ENCODE data around the gene RANBP10.
"Not testable (repeated sequence)": the region's sequence is repeated elsewhere in the genome, so short reads cannot be mapped to it uniquely, and the experiment has no call there.

RANBP10 gene

GRCh38 chr16:67699265-67699664 is 107.1 kb downstream of the RANBP10 start:
- DNase-seq = peak in 1 of 10 donors; percentile 56
- intact Hi-C loops (cut with DNase I) = no loop called here

DNA sequence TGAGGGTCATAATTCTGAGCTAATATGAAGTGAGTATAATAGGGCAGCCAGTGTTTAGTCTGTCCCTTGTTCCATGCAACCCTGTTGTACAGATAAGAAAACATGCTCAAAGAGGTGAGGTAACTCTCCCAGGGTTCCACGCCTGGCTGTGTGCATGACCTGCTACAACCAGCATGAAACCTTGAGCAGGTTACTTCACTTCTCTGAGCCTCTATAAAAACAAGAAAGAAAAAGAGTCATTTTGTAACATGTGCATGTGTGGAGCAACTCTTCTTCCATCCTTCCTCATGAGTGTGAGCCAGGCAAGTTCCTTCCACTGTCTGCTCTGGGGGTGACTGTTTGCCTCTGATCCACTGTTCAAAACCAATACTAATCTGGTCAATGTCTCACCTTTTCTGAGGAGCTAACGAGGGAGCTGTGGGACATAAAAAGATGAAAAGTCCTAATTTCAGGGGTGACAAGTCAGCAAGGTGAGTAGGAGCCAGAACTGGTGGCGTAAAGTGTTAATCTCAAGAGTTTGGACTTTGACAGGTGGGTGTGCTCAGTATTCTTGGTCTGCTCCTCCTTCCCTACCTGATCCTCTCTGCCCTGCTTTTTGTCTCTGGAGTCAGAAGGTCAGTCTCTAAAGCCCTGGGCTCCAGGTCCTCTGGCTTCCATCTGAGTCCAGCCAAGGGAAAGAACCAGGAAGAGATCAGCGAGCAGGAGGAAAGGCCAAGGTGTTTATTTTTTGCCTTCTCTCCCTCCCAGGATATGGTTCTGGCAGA is 108.8 kb downstream of the RANBP10 start:
- intact Hi-C loops (cut with DNase I) = no loop called here

GRCh38 chr16:67694611-67695010 is 111.7 kb downstream of the RANBP10 start:
- intact Hi-C loops (cut with DNase I) = no loop called here
- no peak for DNase-seq

More for the DNA sequence above, 108.8 kb downstream of the RANBP10 start:
- peak in 1 of 10 donors; percentile 7 for DNase-seq

DNA sequence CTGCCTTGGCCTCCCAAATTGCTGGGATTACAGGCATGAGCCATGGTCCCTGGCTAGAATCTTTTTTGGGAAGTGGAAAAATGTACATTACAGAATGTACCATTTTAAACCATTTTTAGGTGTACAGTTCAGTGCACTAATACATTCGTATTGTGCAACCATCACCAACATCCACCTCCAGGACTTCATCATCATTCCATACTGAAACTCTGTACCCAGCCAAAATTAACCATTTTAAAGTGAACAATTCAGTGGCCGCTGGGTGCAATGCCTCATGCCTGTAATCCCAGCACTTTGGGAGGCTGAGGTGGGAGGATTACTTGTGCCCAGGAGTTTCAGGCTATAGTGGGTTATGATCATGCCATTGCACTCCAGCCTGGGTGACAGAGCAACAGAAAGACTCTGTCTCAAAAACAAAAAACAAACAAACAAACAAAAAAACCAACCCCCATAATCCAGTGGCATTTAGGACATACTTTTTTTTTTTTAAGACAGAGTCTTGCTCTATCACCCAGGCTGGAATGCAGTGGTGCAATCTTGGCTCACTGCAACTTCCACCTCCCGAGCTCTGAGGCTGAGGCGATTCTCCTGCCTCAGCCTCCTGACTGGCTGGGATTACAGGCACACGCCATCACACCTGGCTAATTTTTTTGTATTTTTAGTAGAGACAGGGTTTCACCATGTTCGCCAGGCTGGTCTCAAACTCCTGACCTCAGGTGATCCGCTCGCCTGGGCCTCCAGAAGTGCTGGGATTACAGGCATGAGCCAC is 112.7 kb downstream of the RANBP10 start:
- intact Hi-C loops (cut with DNase I) = not testable (repeated sequence)
- peak in 1 of 10 donors; percentile 12 for DNase-seq

GRCh38 chr16:67685388-67686112 is 120.8 kb downstream of the RANBP10 start:
- DNase-seq = peak in 3 of 10 donors; percentile 39 to 78 (median 57)
- intact Hi-C loops (cut with DNase I) = no loop called here

DNA sequence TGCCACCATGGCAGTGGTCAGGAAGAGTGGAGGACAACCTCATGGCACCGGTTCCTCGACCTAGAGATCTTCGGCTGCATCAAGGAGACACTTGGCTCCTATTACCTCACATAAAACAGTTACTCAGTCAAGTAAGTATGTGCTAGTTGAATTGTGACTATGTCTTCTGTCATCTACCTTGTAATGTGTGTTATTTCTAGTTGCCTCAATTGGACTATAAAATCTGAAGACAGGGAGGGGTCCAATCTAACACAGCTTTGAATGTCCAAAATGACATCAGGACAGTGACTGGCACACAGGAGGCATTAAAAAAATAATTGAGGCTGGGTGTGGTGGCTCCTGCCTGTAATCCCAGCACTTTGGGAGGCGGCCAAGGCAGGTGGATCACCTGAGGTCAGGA is 122.6 kb downstream of the RANBP10 start:
- intact Hi-C loops (cut with DNase I) = no loop called here
- DNase-seq = peak in 3 of 10 donors; percentile 9 to 44 (median 10)

DNA sequence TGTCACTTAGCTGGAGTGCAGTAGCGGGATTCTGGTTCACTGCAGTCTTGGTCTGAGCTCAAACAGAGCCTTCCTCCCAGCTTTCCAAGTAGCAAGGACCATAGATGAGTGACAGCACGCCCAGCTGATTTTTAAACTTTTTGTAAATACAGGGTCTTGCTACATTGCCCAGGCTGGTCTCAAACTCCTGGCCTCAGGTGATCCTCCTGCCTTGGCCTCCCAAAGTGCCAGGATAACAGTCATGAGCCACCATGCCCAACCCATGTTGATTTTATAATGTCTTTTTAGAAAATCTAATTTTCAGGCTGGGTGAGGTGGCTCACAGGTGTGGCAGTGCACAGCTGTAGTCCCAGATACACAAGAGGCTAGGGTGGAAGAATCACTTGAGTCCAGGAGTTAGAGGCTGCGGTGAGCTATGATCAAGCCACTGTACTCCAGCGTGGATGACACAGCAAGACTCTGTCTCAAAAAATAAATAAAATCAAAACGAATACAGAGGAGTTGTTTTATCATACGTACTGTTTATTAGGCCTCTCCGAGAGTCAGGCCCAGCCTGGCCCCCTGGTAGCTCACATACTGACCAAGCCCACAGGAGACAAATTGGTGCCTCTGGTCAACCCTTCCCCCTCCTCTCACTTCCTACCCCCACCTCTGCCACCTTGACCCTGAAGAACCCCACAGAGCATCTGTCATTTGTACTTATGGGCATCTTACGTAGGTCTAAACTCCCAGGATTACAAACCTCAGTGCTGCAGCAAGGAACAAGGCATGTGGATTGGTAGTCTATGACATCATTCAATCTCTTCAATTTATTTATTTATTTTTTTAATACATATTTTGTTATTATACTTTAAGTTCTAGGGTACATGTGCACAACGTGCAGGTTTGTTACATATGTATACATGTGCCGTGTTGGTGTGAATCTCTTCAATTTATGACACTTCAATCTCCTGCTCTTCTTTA is 126.1 kb downstream of the RANBP10 start:
- peak in 3 of 10 donors; percentile 10 to 57 (median 29) for DNase-seq
- intact Hi-C loops (cut with DNase I) = loop anchor here (10.0 kb wide), 2 partner anchors 125 to 245 kb away; partner anchors contain the start of genes RANBP10 and TSNAXIP1

DNA sequence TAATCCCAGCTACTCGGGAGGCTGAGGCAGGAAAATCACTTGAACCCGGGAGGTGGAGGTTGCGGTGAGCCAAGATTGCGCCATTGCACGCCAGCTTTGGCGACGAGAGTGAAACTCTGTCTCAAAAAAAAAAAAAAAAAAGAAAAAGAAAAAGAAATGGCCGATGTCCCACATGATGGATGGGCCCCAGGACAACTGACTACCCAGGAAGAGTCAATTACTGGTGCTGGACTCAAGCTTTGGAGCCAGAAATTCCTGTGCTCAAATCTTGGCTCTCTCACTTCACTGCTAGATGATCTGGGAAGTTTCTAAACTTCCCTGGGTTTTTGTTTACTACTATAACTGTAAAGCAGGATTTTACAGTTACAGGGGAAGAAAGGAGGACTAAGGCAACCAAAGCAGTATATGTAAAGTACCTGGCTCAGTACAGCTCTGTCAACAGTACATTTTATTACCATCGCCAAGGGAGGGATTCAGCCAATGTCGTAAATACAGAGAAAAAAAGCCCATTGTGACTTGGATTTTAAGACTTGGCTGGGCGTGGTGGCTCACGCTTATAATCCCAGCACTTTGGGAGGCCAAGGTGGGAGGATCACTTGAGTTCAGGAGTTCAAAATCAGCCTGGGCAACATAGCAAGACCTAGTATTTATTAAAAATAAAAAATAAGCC is 127.9 kb downstream of the RANBP10 start:
- DNase-seq = peak in 2 of 10 donors; percentile 12 to 14
- intact Hi-C loops (cut with DNase I) = loop anchor here (10.0 kb wide), 2 partner anchors 126 to 246 kb away; partner anchors contain the start of genes RANBP10 and TSNAXIP1

DNA sequence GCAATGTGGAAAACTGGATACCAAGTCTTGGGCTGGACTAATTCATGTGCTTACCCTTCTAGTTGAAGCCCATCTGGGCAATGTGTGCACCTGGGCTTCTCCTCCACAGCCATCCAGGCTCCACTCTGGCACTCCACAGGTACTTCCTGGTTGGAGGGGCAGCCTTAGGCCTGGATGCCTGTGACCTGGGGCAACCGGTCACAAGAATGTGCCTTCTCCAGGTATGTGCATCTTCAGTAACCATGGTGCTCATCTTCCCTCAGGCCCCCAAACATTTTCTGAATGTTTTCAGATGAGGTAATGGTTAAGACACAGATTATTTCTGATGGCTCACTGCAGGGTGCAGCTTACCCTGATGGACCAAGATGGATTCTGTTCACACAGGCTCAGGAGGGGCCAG is 128.6 kb downstream of the RANBP10 start:
- intact Hi-C loops (cut with DNase I) = loop anchor here (10.0 kb wide), 2 partner anchors 127 to 247 kb away; partner anchors contain the start of genes RANBP10 and TSNAXIP1
- peak in 3 of 10 donors; percentile 13 to 40 (median 30) for DNase-seq

DNA sequence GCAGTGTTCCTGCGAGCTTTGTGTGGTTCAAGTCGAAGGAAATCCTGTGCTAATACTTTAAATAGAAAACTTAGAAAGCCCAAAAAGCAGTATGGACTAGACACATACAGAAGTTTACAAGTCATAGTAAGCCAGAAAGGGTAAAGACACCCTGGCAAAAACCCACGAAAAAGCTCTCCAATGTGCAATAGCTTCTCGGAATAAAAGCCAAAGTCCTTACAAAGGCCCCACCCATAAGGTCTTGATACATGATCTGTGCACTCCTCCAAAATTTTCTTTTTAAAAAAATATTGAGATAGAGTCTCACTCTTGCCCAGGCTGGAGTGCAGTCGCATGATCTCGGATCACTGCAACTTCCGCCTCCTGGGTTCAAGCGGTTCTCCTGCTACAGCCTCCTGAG is 129.4 kb downstream of the RANBP10 start:
- intact Hi-C loops (cut with DNase I) = loop anchor here (10.0 kb wide), 2 partner anchors 128 to 248 kb away; partner anchors contain the start of genes RANBP10 and TSNAXIP1
- peak in 2 of 10 donors; percentile 12 to 33 for DNase-seq

DNA sequence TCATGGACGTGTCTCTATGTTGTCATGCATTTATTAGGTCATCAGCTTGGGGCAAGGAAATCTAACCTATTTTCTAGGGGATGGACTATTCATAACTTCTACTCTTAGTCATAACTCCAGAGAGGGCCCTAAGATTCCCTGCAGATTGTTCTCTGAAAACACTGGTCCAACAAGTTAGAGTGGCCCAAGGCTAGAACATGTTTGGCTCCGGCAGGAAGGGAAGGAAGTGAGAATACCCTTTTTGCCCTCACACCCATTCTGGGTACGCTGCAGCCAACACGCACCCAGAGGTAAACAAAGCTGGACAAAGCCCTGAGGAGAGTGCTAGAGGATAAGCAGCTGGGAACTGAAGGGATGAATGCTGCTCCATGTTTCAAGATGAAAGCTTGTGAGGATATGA is 129.8 kb downstream of the RANBP10 start:
- intact Hi-C loops (cut with DNase I) = loop anchor here (10.0 kb wide), 2 partner anchors 128 to 248 kb away; partner anchors contain the start of genes RANBP10 and TSNAXIP1

DNA sequence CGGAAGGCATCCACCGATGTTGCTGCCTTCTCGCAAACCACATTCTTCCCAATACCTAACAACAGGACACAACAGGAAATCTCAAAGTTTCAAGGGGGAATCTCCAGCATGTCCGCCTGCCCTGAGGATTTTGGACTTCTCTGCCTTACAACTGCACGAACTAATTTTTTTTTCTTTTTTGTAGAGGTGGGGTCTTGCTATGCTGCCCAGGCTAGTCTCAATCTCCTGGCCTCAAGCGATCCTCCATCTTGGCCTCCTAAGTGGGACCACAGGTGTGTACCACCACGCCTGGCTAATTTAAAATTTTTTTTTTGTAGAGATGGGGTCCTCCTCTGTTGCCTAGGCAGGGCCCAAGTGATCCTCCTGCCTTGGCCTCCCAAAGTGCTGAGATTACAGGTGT is 130.4 kb downstream of the RANBP10 start:
- intact Hi-C loops (cut with DNase I) = loop anchor here (10.0 kb wide), 2 partner anchors 129 to 249 kb away; partner anchors contain the start of genes RANBP10 and TSNAXIP1
- no peak for DNase-seq

More for the DNA sequence above, 129.8 kb downstream of the RANBP10 start:
- peak in 2 of 10 donors; percentile 1 to 8 for DNase-seq

DNA sequence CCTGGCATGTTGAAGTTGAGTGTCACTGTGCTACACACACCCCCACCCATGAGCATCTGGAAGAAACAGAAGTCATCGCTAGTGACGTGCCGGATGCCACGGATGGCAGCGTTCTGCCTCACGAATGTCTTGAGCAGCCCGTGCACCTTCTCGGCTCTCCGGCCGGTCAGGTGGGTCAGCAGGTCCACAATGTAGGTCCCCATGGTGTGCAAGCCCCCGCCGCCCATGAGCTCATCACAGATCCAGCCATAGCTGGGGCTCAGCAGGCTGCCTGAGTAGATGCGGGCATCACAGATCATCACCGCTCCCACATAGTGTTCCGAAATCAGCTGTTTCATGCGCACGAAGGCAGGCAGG is 130.8 kb downstream of the RANBP10 start:
- intact Hi-C loops (cut with DNase I) = loop anchor here (10.0 kb wide), 2 partner anchors 129 to 249 kb away; partner anchors contain the start of genes RANBP10 and TSNAXIP1

GRCh38 chr16:67674851-67675578 is 131.3 kb downstream of the RANBP10 start:
- intact Hi-C loops (cut with DNase I) = loop anchor here (10.0 kb wide), 2 partner anchors 130 to 250 kb away; partner anchors contain the start of genes RANBP10 and TSNAXIP1
- DNase-seq = peak in 1 of 10 donors; percentile 75

More for the DNA sequence above, 130.8 kb downstream of the RANBP10 start:
- DNase-seq = peak in 1 of 10 donors; percentile 74

DNA sequence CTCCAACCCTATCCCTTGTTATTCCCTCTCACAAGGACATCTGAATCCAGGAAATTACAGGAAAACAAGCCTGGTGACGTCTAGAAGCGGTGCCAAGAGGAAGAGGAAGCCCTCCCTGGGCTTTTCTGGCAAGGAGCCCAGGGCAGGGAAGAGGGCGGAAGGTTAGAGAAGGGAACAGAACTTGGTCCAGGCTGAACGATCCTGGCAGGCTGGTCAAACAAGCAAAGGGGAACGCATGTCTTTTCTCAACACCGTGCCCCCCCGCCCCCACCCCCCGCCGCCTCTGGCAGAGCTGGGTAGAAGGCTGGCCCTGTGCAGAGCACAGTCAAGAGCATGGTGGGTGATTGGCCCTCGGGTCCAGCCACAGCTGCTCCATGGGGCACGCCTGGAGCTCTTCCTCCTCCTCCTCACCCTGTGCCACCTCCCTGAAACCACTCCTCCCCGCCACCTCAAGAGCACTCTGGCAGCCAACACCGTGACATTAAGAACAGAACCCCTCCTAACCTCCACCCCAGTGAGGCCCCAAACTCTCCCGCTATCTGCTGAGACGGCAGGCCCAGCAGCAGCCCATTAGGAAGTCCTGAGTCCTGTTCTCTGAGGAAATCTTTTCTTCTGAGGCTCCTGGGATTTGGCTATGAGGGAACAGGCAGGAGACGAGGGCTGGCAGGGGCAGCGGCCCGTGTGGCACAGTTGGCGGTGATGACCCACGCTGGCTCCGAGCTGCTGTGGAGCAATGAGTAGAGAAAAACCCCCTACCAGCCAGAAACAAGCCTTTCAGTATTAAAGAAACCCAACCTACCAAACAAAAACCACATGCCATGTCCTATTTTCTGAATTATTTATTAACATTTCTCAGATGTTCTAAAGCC is 132.4 kb downstream of the RANBP10 start:
- DNase-seq = peak in 1 of 10 donors; percentile 84
- intact Hi-C loops (cut with DNase I) = loop anchor here (10.0 kb wide), 2 partner anchors 131 to 251 kb away; partner anchors contain the start of genes RANBP10 and TSNAXIP1

Measured in posterior cingulate gyrus (tissue), 11 donors.